Gastroesophageal sphincter (tissue), 4 donors: ENCODE results near the gene DENND2C. TPM values are rescaled to one million over a fixed set of nuclear protein-coding genes. Genes with fewer than 3 reads are reported as not detected.

Experiments
- ATAC-seq: fragments of 150-250 bp; one replicate; pipeline ENCODE4 v1.9.1; 2016; ENCODE audit warnings: mild to moderate bottlenecking, moderate library complexity
- H3K27ac ChIP-seq, 4 donors: fragments of 200-600 bp; sonication (generic) in 3 of 4; 1 replicate in 3 of 4; 2 replicates in 1 of 4; pipeline ENCODE4 v1.5.1; 2016 to 2019
- H3K27me3 ChIP-seq: fragments of 200-600 bp; sonication (generic); one replicate; pipeline ENCODE4 v1.5.1; 2019
- H3K36me3 ChIP-seq, 2 donors: fragments of 200-600 bp; sonication (generic); one replicate each; pipeline ENCODE4 v1.5.1; 2019; ENCODE audit warnings: control low read depth in 1 of 2
- H3K4me1 ChIP-seq, 3 donors: fragments of 200-600 bp; sonication (generic); 1 replicate in 2 of 3; 2 replicates in 1 of 3; pipeline ENCODE4 v1.5.1; 2016 to 2019; ENCODE audit warnings: control low read depth in 2 of 3
- H3K4me3 ChIP-seq, 2 donors: fragments of 200-600 bp; sonication (generic); one replicate each; pipeline ENCODE4 v1.5.1; 2019; ENCODE audit warnings: mild to moderate bottlenecking in 1 of 2, moderate library complexity in 1 of 2
- H3K9me3 ChIP-seq, 3 donors: fragments of 200-600 bp; sonication (generic); one replicate each; pipeline ENCODE4 v1.5.1; 2017 to 2019; ENCODE audit warnings: control low read depth in 2 of 3
- EP300 ChIP-seq: sonication (generic); formaldehyde crosslinking; IDR thresholded peaks from one replicate; pipeline ENCODE4 v1.6.1; 2017; ENCODE audit warnings: antibody characterized with exemption, mild to moderate bottlenecking
- POLR2A ChIP-seq, 2 donors: fragments of 450-650 bp; IDR thresholded peaks; one replicate each; pipeline ENCODE4 v1.6.1; 2017; ENCODE audit warnings: antibody characterized with exemption in 2 of 2, mild to moderate bottlenecking in 2 of 2, moderate library complexity in 1 of 2
- POLR2AphosphoS5 ChIP-seq: sonication (generic); formaldehyde crosslinking; IDR thresholded peaks from one replicate; pipeline ENCODE4 v1.6.1; 2017; ENCODE audit warnings: antibody characterized with exemption
- WGBS, 2 donors: methylation state at CpG; one replicate each; pipeline ENCODE4 v1.1.5; 2018; ENCODE audit warnings: low coverage in 1 of 2; 5-methylcytosine and 5-hydroxymethylcytosine counted together
- total RNA-seq, 4 donors: library from RNA; depleted of rRNA; stranded (reverse); fragments of >200 nt; gene quantifications; one replicate each; pipeline ENCODE4 v1.1.0, GENCODE V29; 2016
- TF ChIP-seq, protein P1 (sequence below), 4 experiments: fragments of 200-600 bp in 2 of 4; fragments of 450-650 bp in 2 of 4; sonication (generic) in 1 of 4; IDR thresholded peaks; one replicate each; pipeline ENCODE4 v1.5.1; 2017 to 2019; ENCODE audit warnings: antibody characterized with exemption in 4 of 4, mild to moderate bottlenecking in 2 of 4, moderate library complexity in 2 of 4

Gene DENND2C
- total RNA-seq, 4 donors from 2014 or later: 2.8 to 5.3 (median 2.9) TPM

DNA sequence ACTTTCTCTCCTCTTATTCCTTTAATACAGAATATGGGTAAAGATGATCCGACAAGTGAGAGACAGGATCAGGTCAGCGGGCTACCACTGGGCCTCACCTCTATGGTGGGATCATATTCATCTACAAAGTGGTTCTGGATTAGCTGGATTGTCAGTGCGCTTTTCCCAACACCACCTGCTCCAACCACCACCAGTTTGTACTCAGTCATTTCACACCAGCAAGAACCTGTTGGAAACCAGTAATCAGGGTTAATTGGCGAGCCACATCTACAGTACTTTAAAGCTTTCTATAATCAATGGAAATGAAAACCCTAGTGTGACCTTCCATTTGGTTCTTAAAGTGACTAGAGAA is 46.1 kb upstream of the DENND2C start:
- H3K36me3 ChIP-seq: peaks cover 9 to 71% of the 10 kb centered on the region in 2 donors
- no peak for ATAC-seq

DNA sequence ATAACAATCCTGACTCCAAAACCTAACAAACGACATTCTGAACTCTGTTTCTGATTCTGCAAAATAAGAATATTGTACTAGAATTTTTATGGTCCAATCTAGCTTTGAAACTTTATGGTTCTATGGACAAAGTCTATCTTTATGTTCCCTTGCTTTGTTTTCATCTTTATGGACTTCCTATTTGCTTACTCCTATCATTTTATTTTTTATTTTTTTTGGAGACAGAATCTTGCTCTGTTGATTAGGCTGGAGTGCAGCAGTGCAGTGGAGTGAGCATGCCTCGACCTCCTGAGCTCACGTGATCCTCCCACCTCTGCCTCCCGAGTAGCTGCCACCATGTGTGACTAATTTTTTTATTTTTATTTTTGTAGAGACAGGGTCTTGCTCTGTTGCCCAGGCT is 43.1 kb upstream of the DENND2C start:
- H3K4me3 ChIP-seq: no peak overlapping the region
- TF ChIP-seq POLR2A (IDR thresholded peaks at IDR 0.05): no peak
- no peak for TF ChIP-seq EP300
- TF ChIP-seq POLR2AphosphoS5: no peak
- H3K36me3 ChIP-seq: peaks cover 5 to 69% of the 10 kb centered on the region in 2 donors
- H3K4me1 ChIP-seq: peaks cover 7 to 46% (median 7%) of the 10 kb centered on the region in 3 donors
- ATAC-seq: no peak
- H3K27ac ChIP-seq: no peak overlapping the region
- no peaks in the 10 kb centered on the region for H3K27me3 ChIP-seq
- no peaks in the 10 kb centered on the region for H3K9me3 ChIP-seq
- 70 to 76% methylated on average over 2 to 4 of the region's 4 CpGs for WGBS, 2 donors

More for the DNA sequence above, 46.1 kb upstream of the DENND2C start:
- Histone ChIP-seq H3K27me3 (no peaks in the 10 kb centered on the region), H3K4me3 (peak overlapping the region; percentile 71 to 99), H3K9me3 (no peaks in the 10 kb centered on the region), H3K4me1 (peaks cover 7 to 46% (median 7%) of the 10 kb centered on the region in 3 donors), H3K27ac (peak overlapping the region; percentile 87 to 99 (median 90))
- TF ChIP-seq EP300 (no peak), POLR2AphosphoS5 (no peak), POLR2A (IDR thresholded peaks at IDR 0.05) (no peak)
- TF ChIP-seq, protein P1, sequence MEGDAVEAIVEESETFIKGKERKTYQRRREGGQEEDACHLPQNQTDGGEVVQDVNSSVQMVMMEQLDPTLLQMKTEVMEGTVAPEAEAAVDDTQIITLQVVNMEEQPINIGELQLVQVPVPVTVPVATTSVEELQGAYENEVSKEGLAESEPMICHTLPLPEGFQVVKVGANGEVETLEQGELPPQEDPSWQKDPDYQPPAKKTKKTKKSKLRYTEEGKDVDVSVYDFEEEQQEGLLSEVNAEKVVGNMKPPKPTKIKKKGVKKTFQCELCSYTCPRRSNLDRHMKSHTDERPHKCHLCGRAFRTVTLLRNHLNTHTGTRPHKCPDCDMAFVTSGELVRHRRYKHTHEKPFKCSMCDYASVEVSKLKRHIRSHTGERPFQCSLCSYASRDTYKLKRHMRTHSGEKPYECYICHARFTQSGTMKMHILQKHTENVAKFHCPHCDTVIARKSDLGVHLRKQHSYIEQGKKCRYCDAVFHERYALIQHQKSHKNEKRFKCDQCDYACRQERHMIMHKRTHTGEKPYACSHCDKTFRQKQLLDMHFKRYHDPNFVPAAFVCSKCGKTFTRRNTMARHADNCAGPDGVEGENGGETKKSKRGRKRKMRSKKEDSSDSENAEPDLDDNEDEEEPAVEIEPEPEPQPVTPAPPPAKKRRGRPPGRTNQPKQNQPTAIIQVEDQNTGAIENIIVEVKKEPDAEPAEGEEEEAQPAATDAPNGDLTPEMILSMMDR (IDR thresholded peaks at IDR 0.05): no peak
- 32 to 35% methylated on average over 3 to 4 of the region's 4 CpGs for WGBS, 2 donors

DNA sequence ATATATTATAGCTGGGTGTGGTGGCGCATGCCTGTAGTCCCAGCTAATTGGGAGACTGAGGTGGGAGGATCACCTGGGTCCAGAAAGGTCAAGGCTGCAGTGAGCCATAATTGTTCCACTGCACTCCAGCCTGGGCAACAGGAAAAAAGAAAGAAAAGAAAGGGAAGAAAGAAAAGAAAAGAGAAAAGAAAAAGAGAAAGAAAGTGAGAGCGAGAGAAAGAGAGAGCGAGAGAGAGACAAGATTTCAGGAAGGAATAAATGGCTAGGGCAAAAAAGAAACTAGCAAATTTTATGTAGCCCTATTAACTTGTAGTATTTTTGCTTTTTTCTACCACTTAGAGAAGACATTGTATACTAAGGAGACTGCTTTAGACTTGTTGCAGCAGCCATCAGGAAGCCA is 40.5 kb upstream of the DENND2C start:
- WGBS, 2 donors: 92 to 94% methylated on average over 2 to 3 of the region's 3 CpGs
- ATAC-seq: no peak
- Histone ChIP-seq H3K4me3 (no peak overlapping the region), H3K27me3 (no peaks in the 10 kb centered on the region), H3K9me3 (no peaks in the 10 kb centered on the region), H3K4me1 (peaks cover 2 to 32% (median 4%) of the 10 kb centered on the region in 3 donors), H3K27ac (no peak overlapping the region), H3K36me3 (peaks cover 9 to 89% of the 10 kb centered on the region in 2 donors)
- no peak for TF ChIP-seq POLR2AphosphoS5
- TF ChIP-seq EP300: no peak
- TF ChIP-seq, protein P1 (IDR thresholded peaks at IDR 0.05): no peak
- no peak for TF ChIP-seq POLR2A (IDR thresholded peaks at IDR 0.05)

DNA sequence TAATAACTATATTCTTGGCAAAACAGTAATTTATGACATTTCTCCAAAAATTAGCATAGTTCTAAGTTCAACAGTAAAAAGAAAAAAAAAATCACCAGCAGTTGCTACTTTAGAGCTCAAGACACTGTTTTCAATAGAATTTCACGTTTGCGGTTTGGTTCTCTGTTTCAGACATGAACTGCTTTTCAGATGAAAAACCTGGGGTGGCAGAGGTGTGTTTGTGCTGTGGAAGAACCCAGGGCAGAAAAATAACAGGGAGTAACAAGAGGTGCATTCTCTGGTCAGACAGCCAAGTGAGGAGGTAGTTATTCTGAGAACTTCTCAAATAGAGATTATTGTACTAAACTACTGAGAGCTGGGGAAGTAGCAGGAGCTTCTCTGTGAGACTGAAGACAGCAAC is 37.8 kb upstream of the DENND2C start:
- WGBS, 2 donors: 60 to 90% methylated on average over 1 to 2 of the region's 2 CpGs
- ATAC-seq: no peak
- H3K27me3 ChIP-seq: no peaks in the 10 kb centered on the region
- H3K4me3 ChIP-seq: no peak overlapping the region
- H3K27ac ChIP-seq: no peak overlapping the region
- no peaks in the 10 kb centered on the region for H3K9me3 ChIP-seq
- peaks cover 0 to 6% (median 0%) of the 10 kb centered on the region in 3 donors for H3K4me1 ChIP-seq
- TF ChIP-seq POLR2AphosphoS5: no peak
- H3K36me3 ChIP-seq: peaks cover 9 to 73% of the 10 kb centered on the region in 2 donors

DNA sequence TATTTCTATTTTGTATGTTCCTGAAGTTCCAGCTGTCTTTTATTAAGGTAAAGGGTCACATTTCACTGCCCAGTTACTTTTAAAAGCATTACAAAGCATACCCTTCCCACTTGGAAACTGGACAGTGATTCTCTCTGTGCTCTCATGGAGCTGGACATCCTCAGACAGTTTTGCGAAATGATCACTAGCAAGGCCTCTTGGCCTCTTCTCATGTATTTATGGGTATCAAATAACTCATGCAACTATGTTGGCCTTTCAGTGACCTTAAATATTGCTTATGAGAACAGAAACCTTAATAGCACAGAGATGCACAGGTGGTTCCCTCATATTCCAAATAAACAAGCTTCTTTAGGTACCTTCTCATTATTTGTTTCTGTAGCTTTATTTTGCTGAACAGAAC is 33.4 kb upstream of the DENND2C start:
- ATAC-seq: no peak
- no peaks in the 10 kb centered on the region for H3K9me3 ChIP-seq
- H3K36me3 ChIP-seq: peaks cover 4 to 31% of the 10 kb centered on the region in 2 donors
- H3K4me1 ChIP-seq: no peaks in the 10 kb centered on the region
- WGBS, 2 donors: 86 to 100% methylated on average over 1 of the region's 1 CpG
- H3K4me3 ChIP-seq: no peak overlapping the region
- no peaks in the 10 kb centered on the region for H3K27me3 ChIP-seq
- no peak overlapping the region for H3K27ac ChIP-seq
- TF ChIP-seq EP300: no peak
- no peak for TF ChIP-seq POLR2AphosphoS5
- TF ChIP-seq POLR2A (IDR thresholded peaks at IDR 0.05): no peak
- TF ChIP-seq, protein P1 (IDR thresholded peaks at IDR 0.05): no peak

DNA sequence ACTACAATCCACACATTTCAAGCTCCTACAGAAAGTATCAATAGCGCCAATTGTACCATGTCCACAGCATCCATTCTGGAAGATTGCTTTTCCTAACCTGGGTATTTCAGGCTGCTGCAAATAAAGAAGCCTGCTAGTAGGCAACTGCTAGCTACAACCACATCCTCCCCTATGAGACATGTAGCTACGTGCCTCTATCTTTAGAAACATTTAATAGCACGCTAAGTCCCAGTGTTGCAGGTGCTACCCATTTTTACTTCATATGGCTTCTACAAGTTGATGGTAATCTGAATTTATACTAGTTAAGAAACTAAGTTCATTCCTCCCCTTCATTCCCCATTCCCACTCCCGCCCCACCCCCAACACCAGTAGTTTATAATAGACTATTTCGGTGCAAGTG is 32.9 kb upstream of the DENND2C start:
- Histone ChIP-seq H3K27ac (no peak overlapping the region), H3K4me1 (no peaks in the 10 kb centered on the region), H3K36me3 (peaks cover 4 to 26% of the 10 kb centered on the region in 2 donors), H3K27me3 (no peaks in the 10 kb centered on the region), H3K9me3 (no peaks in the 10 kb centered on the region), H3K4me3 (no peak overlapping the region)
- WGBS, 2 donors: 82 to 88% methylated on average over 4 to 5 of the region's 5 CpGs
- ATAC-seq: no peak
- TF ChIP-seq, protein P1 (IDR thresholded peaks at IDR 0.05): no peak
- TF ChIP-seq POLR2A (IDR thresholded peaks at IDR 0.05) (no peak), EP300 (no peak), POLR2AphosphoS5 (no peak)
